Measurements from ENCODE around the gene SFXN3.

Gene SFXN3

GRCh38 chr10:101000127-101000914 is 30.7 kb upstream of the SFXN3 start:
- no peak for DNase-seq

DNA sequence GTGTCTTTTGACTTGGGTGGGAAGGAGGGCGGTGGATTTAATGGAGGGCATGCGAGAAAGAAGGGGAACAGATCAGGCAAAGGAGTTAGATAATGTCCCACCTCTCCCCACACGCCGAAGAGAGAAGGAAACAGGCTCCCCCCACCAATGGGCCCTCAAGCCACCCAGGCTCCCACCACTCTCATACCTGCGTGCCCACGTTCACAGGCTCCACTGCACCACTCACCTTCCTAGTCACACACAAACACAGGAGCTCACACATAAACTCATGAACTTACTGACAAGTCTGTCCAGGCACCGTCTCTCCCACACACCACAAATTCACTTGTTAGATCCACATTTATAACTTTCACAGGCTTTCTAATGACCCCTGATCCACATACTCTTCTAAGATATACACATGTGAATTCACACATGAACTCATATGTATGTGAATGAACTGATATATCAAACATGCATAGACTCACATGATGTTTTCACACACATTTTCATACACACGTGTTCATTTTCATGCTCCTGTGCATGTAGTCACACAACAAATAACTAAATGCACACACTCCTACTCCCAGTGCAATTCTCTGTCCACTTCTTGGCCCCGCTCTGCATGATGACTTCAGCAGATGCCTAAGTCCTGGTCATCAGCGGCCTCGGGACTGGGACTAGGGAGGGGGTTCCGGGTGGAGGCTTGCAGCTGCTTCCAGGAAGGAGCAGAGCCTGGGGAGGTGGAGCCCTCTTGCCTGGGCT is 29.9 kb upstream of the SFXN3 start:
- DNase-seq: peak; percentile 78

DNA sequence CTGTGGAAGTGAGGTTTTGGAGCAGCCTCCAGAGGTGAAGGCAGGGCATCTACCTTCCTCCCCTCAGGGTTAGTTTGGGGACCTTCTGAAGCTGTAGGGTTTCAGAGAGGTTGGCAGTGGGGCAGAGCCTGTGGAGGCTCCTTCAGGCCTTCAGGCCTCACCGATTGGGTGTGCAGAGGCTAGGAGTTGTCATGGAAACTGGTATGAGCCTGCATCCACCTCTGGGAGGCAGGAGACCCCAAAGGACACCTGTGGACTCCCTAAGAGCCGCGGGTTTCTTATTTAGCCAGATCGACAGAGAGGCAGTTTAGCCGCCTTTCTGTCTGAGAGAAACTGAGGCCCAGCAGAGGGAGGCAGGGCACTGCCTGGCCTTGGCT is 29.4 kb upstream of the SFXN3 start:
- DNase-seq: no peak

DNA sequence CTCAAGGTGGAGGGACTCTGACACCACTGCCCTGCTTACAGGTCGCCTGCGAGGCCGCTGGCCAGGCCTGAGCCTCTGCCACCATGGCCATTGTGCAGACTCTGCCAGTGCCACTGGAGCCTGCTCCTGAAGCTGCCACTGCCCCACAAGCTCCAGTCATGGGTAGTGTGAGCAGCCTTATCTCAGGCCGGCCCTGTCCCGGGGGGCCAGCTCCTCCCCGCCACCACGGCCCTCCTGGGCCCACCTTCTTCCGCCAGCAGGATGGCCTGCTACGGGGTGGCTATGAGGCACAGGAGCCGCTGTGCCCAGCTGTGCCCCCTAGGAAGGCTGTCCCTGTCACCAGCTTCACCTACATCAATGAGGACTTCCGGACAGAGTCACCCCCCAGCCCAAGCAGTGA is 28.6 kb upstream of the SFXN3 start:
- no peak for DNase-seq

DNA sequence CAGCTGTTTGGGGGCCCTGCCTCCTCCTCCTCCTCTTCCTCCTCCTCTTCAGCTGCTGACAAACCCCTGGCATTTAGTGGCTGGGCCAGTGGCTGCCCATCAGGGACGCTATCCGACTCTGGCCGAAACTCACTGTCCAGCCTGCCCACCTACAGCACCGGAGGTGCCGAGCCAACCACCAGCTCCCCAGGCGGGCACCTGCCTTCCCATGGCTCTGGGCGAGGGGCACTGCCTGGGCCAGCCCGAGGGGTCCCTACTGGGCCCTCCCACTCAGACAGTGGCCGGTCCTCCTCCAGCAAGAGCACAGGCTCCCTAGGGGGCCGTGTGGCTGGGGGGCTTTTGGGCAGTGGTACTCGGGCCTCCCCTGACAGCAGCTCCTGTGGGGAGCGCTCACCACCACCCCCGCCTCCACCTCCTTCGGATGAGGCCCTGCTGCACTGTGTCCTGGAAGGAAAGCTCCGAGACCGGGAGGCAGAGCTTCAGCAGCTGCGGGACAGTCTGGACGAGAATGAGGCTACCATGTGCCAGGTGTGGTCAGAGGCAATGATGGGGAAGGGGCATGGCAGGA is 27.3 kb upstream of the SFXN3 start:
- no peak for DNase-seq

DNA sequence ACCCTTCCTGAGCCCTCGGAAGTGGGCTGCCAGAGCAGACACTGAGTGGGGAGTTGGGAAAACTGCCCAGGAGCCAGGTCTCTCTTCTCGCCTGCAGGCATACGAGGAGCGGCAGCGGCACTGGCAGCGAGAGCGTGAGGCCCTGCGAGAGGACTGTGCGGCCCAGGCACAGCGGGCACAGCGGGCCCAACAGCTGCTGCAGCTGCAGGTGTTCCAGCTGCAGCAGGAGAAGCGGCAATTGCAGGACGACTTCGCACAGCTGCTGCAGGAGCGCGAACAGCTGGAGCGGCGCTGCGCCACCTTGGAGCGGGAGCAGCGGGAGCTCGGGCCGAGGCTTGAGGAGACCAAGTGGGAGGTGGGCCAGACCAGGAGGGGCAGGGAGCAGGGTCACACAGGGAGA is 25.7 kb upstream of the SFXN3 start:
- DNase-seq: no peak

DNA sequence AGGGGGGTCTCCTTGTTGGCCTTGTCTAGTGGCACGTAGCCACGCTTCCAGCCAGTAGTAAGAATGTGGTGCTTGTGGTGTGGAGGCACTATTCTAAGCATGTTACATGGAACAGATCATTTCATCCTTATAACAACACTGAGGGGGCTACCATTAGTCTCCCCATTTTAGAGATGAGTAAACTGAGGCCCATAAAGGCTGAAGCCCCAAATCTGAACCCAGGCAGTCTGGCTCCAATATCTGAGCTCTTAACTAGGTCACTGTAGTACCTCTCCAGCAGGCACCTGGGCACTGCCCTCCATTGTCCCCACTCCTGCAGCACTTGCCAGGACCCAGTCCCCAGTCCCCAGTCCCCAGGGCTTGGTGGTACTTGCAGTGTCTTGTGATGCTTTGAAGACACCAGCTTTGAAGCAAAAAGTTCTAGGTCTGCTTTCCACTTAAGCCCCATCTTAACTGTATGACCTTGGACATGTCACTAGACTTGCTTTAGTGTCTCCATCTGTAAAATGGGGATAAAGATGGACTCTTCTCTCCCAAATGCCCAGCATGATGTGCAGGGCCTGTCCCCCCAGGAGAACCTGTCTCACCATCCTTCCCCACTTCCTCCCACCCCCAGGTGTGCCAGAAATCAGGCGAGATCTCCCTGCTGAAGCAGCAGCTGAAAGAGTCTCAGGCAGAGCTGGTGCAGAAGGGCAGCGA is 25.0 kb upstream of the SFXN3 start:
- no peak for DNase-seq

DNA sequence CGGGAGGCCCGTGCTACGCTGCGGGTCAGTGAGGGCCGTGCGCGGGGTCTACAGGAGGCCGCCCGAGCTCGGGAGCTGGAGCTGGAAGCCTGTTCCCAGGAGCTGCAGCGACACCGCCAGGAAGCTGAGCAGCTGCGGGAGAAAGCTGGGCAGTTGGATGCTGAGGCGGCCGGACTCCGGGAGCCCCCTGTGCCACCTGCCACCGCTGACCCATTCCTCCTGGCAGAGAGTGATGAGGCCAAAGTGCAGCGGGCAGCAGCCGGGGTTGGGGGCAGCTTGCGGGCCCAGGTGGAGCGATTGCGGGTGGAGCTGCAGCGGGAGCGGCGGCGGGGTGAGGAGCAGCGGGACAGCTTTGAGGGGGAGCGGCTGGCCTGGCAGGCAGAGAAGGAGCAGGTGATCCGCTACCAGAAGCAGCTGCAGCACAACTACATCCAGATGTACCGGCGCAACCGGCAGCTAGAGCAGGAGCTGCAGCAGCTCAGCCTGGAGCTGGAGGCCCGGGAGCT is 24.4 kb upstream of the SFXN3 start:
- DNase-seq: no peak

GRCh38 chr10:101007099-101007711 is 23.8 kb upstream of the SFXN3 start:
- no peak for DNase-seq

DNA sequence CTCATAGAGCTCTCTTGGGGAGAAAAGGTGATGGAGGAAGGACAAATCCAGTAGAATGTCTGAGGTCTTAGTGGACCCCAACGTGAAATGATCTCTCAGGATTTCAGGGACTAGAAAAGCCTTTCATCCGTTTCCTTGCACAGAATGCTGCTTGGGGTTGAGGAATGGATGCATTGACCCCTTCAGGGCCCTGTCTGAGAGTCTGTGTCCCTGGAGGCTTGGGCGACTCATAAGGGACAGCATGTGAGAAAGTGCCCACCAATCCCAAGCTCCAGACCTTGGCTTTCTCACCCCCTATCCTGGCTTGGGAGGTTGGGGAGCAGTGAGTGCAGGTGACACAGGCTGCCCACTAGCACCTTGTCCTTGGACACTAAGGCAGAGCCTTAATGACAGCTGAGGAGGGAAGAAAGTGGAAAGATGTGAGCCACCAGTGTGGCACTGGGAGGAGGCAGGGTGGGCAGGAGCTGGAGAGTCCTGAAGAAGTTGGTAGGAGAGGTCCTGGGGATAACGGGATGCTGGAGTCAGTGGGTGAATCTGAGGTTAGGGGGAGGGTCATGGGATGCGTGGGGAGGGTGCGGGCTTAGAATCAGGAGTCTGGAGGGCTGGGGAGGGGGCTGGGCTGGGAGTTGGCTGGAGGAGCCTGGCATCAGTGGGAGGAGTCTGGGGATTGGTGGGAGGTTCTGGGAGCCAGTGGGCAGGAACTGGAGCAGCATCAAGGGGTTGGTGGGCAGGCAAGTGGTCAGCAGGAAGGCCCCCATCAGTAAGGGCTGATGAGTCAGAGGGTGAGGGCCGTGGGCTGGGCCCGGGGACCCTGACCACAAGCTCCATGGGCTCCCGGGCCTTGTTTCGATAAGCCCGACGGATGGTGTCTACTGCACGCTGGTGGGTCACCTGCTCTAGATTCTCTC is 22.9 kb upstream of the SFXN3 start:
- no peak for DNase-seq

GRCh38 chr10:101008823-101009423 is 22.1 kb upstream of the SFXN3 start:
- no peak for DNase-seq

DNA sequence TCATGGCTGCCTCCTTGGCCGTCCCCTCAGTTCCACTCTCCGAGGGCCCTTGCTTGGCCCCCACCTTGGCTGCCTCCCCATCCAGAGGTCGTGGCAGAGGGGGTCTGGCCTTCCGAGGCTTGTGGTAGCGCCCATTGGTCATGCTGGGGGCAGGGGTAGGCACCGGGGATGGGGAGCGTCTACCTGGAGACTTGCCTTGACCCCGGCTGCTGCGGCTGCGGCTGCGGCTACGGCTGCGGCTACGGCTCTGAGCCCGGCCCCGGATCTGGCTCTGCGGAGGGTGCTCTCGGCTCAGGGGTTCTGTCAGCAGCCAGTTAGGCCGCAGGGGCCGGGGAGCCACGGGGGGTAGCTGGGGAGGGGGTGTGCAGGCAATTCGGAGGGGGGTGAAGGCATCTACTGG is 20.7 kb upstream of the SFXN3 start:
- no peak for DNase-seq

DNA sequence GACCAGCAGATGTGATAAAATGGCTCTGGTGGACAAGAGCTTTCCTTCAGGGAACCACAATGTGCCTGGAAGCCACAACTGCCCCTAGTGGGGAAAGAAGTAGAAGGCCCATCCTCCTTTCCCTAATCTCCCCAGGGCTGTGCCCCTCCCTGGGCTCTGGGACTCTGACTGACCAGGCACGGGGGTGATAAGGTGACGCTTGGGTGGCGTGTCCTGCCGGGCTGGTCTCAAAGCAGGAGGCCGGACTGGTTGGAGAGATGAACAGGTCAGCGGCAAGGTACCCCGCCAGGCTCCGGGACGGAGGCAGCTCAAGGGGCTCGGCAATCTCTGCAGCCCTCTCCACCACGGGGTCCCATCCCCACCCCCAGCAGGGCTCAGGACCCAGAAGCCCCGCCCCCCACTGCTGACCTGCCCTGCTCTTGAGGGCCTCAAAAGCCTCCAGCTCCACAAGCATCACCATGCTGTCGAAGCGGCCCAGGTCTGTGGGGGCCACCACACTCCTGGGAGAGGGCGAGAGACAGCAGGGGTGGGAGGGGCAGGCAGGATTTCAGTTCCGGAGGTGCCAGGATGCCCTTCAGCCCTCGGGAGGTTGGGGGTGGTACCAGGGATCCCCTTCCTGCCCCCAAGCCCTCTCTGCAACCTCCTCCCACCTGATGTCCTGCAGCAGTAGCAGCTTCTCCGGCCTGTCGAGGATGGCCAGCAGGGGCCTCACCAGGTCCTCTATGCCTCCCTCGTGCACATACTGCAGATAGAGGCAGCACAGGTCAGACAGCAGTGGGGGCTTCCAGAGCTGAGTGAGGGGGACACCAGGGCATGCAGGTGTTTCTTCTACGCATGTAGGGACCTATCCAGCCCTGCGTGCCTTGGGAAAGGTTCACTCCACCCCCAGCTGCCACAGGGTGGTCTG is 19.3 kb upstream of the SFXN3 start:
- no peak for DNase-seq

DNA sequence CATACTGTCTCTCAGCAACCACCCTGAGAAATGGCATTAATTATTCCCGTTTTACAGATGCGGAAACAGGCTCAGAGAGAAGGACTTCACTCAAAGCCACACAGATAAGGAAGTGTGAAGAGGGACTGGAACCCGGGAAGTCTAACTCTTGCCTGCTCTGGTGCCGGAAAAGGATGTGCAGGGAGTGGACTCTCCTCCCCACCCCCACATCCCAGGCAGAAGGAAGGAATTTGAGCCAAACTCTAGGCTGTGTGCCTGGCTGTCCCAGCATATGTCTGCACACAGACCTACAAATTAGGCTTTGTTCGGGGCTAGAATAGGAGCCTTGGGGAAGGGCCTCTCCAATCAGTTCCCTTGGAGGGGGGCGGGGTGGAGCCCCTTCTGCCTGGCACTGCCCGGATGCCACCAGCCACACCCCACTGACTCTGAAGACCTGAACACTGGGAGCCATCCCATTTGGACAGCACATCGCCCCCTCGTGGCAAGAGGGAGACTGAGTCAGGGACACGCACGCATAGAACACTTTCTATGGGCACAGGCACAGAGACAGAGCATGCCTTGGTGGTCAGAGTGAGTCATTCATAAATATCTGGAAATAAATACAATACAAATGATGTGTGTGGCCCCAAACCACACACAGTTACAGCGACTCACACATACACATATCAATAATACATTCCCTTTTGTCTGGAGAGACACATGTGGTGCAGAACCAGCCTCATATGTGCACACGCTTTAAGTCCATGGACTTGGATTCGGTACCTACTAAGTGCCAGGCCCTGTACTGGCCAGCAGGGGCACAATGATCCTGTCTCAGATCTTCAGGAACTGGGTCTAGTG is 18.3 kb upstream of the SFXN3 start:
- peak; percentile 94 for DNase-seq

DNA sequence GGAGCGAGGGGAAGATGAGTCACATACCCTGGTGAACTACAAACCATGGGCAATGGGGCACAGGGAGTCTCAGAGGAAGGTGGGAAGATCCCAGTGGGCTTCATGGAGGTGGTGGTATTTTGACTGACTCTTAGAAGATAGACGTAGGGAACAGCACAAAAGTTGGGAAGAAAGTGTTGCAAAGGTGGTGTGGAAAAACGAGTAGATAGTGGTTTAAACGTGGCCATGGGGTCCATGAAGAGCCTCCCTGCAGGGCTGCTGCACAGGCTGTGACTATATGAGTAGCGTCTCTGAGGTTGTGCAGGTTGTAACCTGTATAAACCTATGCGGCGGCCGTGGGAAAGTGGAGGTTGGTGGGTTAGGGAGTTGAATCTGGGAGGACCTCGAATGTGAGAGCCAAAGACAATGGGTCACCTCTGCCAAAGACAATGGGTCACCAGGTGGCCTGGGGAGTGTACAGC is 17.6 kb upstream of the SFXN3 start:
- DNase-seq: no peak

DNA sequence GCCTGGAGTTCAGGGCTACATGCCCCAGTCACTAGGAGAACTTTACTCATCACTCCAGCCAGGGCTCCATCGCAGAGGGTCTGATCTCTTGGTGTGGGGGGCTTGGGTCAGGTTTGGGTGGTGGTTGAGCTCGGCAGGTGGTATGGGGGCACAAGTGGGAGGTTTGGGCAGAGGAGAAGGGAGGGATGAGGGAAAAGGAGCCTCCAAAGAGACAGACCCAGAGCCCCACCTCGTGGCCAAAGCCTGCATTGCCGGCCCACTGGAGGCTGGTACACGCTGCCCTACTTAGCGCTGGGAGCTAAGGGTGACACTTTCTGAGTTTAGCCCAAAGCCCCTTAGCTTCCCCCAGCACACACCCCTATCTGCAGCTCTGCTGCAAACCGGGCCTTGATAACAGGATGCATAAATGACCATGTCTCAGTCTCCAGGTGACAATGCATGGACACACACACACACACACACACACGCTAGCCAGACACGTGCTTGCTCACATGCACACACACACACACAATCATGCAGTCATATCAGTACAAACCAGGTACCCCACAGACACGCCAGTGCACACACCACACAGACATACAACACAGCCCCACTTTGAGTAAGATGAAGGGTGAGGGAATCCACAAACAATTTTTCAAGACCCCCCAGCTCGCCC is 16.7 kb upstream of the SFXN3 start:
- DNase-seq: peak; percentile 61

GRCh38 chr10:101014966-101015581 is 16.0 kb upstream of the SFXN3 start:
- DNase-seq: peak; percentile 89

- DNase-seq: no peak
Observed at GRCh38 chr10:101015582-101015973, 15.5 kb upstream of the SFXN3 start.

Measured in fibroblast of upper back skin (primary cell).